Measurements from ENCODE around the gene KLF8.
"Not testable (repeated sequence)": the region's sequence is repeated elsewhere in the genome, so short reads cannot be mapped to it uniquely, and the experiment has no call there.

The KLF8 gene

GRCh38 chrX:56232221-56233082 is at the start of gene KLF8:
KLF8 (plus strand) TSS chrX:56232356; CDS start chrX:56233335, 979 bp downstream.
- DNase-seq (ENCODE audit: low read depth) = no peak

GRCh38 chrX:56206945-56207344 is 25.2 kb upstream of the KLF8 start:
- not testable (repeated sequence) for DNase-seq (ENCODE audit: low read depth)

- DNase-seq (ENCODE audit: low read depth) = no peak
Measured at GRCh38 chrX:56211701-56212100, 20.5 kb upstream of the KLF8 start.

- no peak for DNase-seq (ENCODE audit: low read depth)
Measured at GRCh38 chrX:56216332-56216731, 15.8 kb upstream of the KLF8 start.

GRCh38 chrX:56219700-56220099 is 12.5 kb upstream of the KLF8 start:
- DNase-seq (ENCODE audit: low read depth) = no peak

- DNase-seq (ENCODE audit: low read depth) = no peak
Measured at GRCh38 chrX:56221101-56221500, 11.1 kb upstream of the KLF8 start.

GRCh38 chrX:56222473-56223000 is 9.6 kb upstream of the KLF8 start:
- no peak for DNase-seq (ENCODE audit: low read depth)

GRCh38 chrX:56226980-56227379 is 5.2 kb upstream of the KLF8 start:
- DNase-seq (ENCODE audit: low read depth) = no peak

GRCh38 chrX:56228914-56229313 is 3.2 kb upstream of the KLF8 start:
- DNase-seq (ENCODE audit: low read depth) = no peak

- DNase-seq (ENCODE audit: low read depth) = no peak
Measured at GRCh38 chrX:56231537-56232090, 542 bp upstream of the KLF8 start.

- DNase-seq (ENCODE audit: low read depth) = no peak
Measured at GRCh38 chrX:56233100-56233499, 944 bp downstream of the KLF8 start.

GRCh38 chrX:56233682-56234081 is 1.5 kb downstream of the KLF8 start:
- DNase-seq (ENCODE audit: low read depth) = no peak

- peak; percentile 17 for DNase-seq (ENCODE audit: low read depth)
Measured at GRCh38 chrX:56248492-56248891, 16.3 kb downstream of the KLF8 start.

- DNase-seq (ENCODE audit: low read depth) = no peak
Measured at GRCh38 chrX:56253832-56254703, 21.9 kb downstream of the KLF8 start.

GRCh38 chrX:56268888-56269287 is 36.7 kb downstream of the KLF8 start:
- no peak for DNase-seq (ENCODE audit: low read depth)

GRCh38 chrX:56278692-56279091 is 46.5 kb downstream of the KLF8 start:
- no peak for DNase-seq (ENCODE audit: low read depth)

- no peak for DNase-seq (ENCODE audit: low read depth)
Measured at GRCh38 chrX:56279863-56280262, 47.7 kb downstream of the KLF8 start.

- DNase-seq (ENCODE audit: low read depth) = peak; percentile 5
Measured at GRCh38 chrX:56281789-56282188, 49.6 kb downstream of the KLF8 start.

- no peak for DNase-seq (ENCODE audit: low read depth)
Measured at GRCh38 chrX:56284269-56284668, 52.1 kb downstream of the KLF8 start.

GRCh38 chrX:56288608-56289007 is 56.5 kb downstream of the KLF8 start:
- DNase-seq (ENCODE audit: low read depth) = no peak

GRCh38 chrX:56289449-56289848 is 57.3 kb downstream of the KLF8 start:
- DNase-seq (ENCODE audit: low read depth) = no peak

- DNase-seq (ENCODE audit: low read depth) = no peak
Measured at GRCh38 chrX:56308726-56309125, 76.6 kb downstream of the KLF8 start.

All from ELR (cell line).